Ovary (tissue), 9 donors: ENCODE data around the gene ELF5. TPM values are rescaled to one million over a fixed set of nuclear protein-coding genes. Genes with fewer than 3 reads are reported as not detected.

Source experiments
- DNase-seq, 5 donors: peaks; one replicate each; pipeline ENCODE4 v3.0.0-alpha.2; 2019 to 2020
- H3K27ac ChIP-seq, 2 donors: fragments of 200-600 bp; one replicate each; pipeline versions ENCODE4 v1.5.1 to v1.8.0; 2019 to 2022
- H3K27me3 ChIP-seq: fragments of 200-600 bp; one replicate; pipeline ENCODE4 v1.8.0; 2022
- H3K36me3 ChIP-seq: fragments of 200-600 bp; sonication (generic); one replicate; pipeline ENCODE4 v1.5.1; 2019
- H3K4me1 ChIP-seq: one replicate; pipeline ENCODE4 v1.8.1; 2013; ENCODE audit warnings: mild to moderate bottlenecking, moderate library complexity; ENCODE audit not compliant: insufficient read depth
- H3K4me3 ChIP-seq: fragments of 200-600 bp; sonication (generic); one replicate; pipeline ENCODE4 v1.5.1; 2017
- H3K9me3 ChIP-seq, 2 donors: fragments of 200-600 bp in 1 of 2; sonication (generic) in 1 of 2; one replicate each; pipeline versions ENCODE4 v1.5.1 to v1.8.1; 2013 to 2019; ENCODE audit warnings: mild to moderate bottlenecking in 1 of 2, moderate library complexity in 1 of 2
- CTCF ChIP-seq, 3 donors: fragments of 450-650 bp in 2 of 3; fragments of 200-600 bp in 1 of 3; IDR thresholded peaks; one replicate each; pipeline versions ENCODE4 v1.5.1 to v1.8.0; 2016 to 2022; ENCODE audit warnings: antibody characterized with exemption in 3 of 3, mild to moderate bottlenecking in 1 of 3
- EP300 ChIP-seq: sonication (generic); formaldehyde crosslinking; IDR thresholded peaks from one replicate; pipeline ENCODE4 v1.6.1; 2017; ENCODE audit warnings: antibody characterized with exemption
- POLR2A ChIP-seq: fragments of 450-650 bp; IDR thresholded peaks from one replicate; pipeline ENCODE4 v1.6.1; 2017; ENCODE audit warnings: antibody characterized with exemption, mild to moderate bottlenecking, moderate library complexity
- WGBS, 3 donors: extraction: QIAGEN DNeasy Blood & Tissue Kit in 1 of 3; methylation state at CpG; one replicate each; pipeline versions ENCODE4 v1.1.5 to v1.1.7; 2013 to 2017; 5-methylcytosine and 5-hydroxymethylcytosine counted together
- intact Hi-C, 4 donors: fragments of 100-400 bp; cut with DNase I; formaldehyde crosslinking; loops; one replicate each; pipeline versions ENCODE4 v1.11.0 to v1.15.1; 2022 to 2023
- polyA plus RNA-seq, 2 donors: library from polyadenylated mRNA; stranded (reverse); fragments of 200-250 nt in 1 of 2; fragments of 350-450 nt in 1 of 2; fragmentation: Illumina TruSeq in 1 of 2; extraction: RNeasy Lipid Tissue Mini Kit (QIAGEN cat#74804) in 1 of 2; gene quantifications; one replicate each; pipeline ENCODE4 v1.2.3, GENCODE V29; 2013 to 2014
- total RNA-seq, 7 donors: library from RNA; depleted of rRNA in 2 of 7; stranded (reverse); fragments of >200 nt in 2 of 7; fragmentation: NEBNext Ultra II Directional in 3 of 7; extraction: Animal tissue kit (Norgen Biotek cat#: 25700) in 3 of 7; gene quantifications; one replicate each; pipeline versions ENCODE4 v1.1.0 to v1.2.4, GENCODE V29; 2016 to 2023
- donor health status: DM: no; HTN: no; CAD: no; lungs with moderate emphysema.
- donor health status: DM: no; HTN: no; CAD: no.
- donor health status: Bipolar disorder and iron deficiency.
- donor health status: DM: yes; HTN: yes; CAD: no.
- donor health status: DM: no; HTN: no; CAD: no.
- donor health status: DM: yes; HTN: yes; CAD: no.

The ELF5 gene
- total and polyA plus RNA-seq, 9 donors: not detected

GRCh38 chr11:34542089-34542488 lies 28.5 kb upstream of the ELF5 start:
- Histone ChIP-seq H3K9me3 (no peaks in the 10 kb centered on the region), H3K27me3 (no peaks in the 10 kb centered on the region), H3K27ac (no peak overlapping the region), H3K4me3 (no peak overlapping the region), H3K36me3 (no peaks in the 10 kb centered on the region), H3K4me1 (no peaks in the 10 kb centered on the region)
- TF ChIP-seq CTCF (IDR thresholded peaks at IDR 0.05) (no peak), EP300 (no peak), POLR2A (no peak)
- intact Hi-C loops: no loop called here
- no peak for DNase-seq

- whole genome bisulfite sequencing, 3 donors: 78 to 86% (median 82%) methylated on average over 6 of the region's 6 CpGs
- no peak for DNase-seq
- no peaks in the 10 kb centered on the region for H3K36me3 ChIP-seq
- no peaks in the 10 kb centered on the region for H3K27me3 ChIP-seq
- H3K4me1 ChIP-seq: no peaks in the 10 kb centered on the region
- H3K4me3 ChIP-seq: no peak overlapping the region
- no peak overlapping the region for H3K27ac ChIP-seq
- TF ChIP-seq EP300: no peak
- TF ChIP-seq POLR2A: no peak
- TF ChIP-seq CTCF (IDR thresholded peaks at IDR 0.05): no peak
- intact Hi-C loops: no loop called here
- no peaks in the 10 kb centered on the region for H3K9me3 ChIP-seq
These were observed 27.3 kb upstream of the ELF5 start for GRCh38 chr11:34540870-34541269.

GRCh38 chr11:34537636-34538035 lies 24.0 kb upstream of the ELF5 start:
- DNase-seq: no peak
- intact Hi-C loops: loop anchor here in 1 of 4 donors (1.0 kb wide), 1 partner anchor 35 kb away; no protein-coding TSS in a partner anchor
- 20 to 46% (median 33%) methylated on average over 1 of the region's 1 CpG for WGBS, 3 donors
- H3K36me3 ChIP-seq: no peaks in the 10 kb centered on the region
- no peak overlapping the region for H3K27ac ChIP-seq
- no peak overlapping the region for H3K4me3 ChIP-seq
- no peak for TF ChIP-seq EP300
- no peak for TF ChIP-seq CTCF (IDR thresholded peaks at IDR 0.05)
- no peak for TF ChIP-seq POLR2A
- H3K4me1 ChIP-seq: no peaks in the 10 kb centered on the region
- no peaks in the 10 kb centered on the region for H3K27me3 ChIP-seq
- no peaks in the 10 kb centered on the region for H3K9me3 ChIP-seq

- no peak overlapping the region for H3K27ac ChIP-seq
- no peaks in the 10 kb centered on the region for H3K36me3 ChIP-seq
- H3K4me3 ChIP-seq: no peak overlapping the region
- H3K4me1 ChIP-seq: no peaks in the 10 kb centered on the region
- H3K9me3 ChIP-seq: no peaks in the 10 kb centered on the region
- no peaks in the 10 kb centered on the region for H3K27me3 ChIP-seq
- TF ChIP-seq EP300: no peak
- TF ChIP-seq POLR2A: no peak
- TF ChIP-seq CTCF (IDR thresholded peaks at IDR 0.05): no peak
- intact Hi-C loops: no loop called here
- no peak for DNase-seq
These were observed 22.5 kb upstream of the ELF5 start for GRCh38 chr11:34536056-34536455.

GRCh38 chr11:34534826-34535225 lies 21.2 kb upstream of the ELF5 start:
- WGBS, 3 donors: 76 to 85% (median 77%) methylated on average over 3 of the region's 3 CpGs
- H3K4me1 ChIP-seq: no peaks in the 10 kb centered on the region
- DNase-seq: no peak
- H3K27ac ChIP-seq: no peak overlapping the region
- H3K9me3 ChIP-seq: no peaks in the 10 kb centered on the region
- H3K36me3 ChIP-seq: no peaks in the 10 kb centered on the region
- no peaks in the 10 kb centered on the region for H3K27me3 ChIP-seq
- intact Hi-C loops: no loop called here
- TF ChIP-seq CTCF (IDR thresholded peaks at IDR 0.05): no peak
- TF ChIP-seq POLR2A: no peak
- no peak for TF ChIP-seq EP300
- no peak overlapping the region for H3K4me3 ChIP-seq
